IPS-15b (cell line): ENCODE data around the gene PACSIN3.

Experiments used
- H3K27me3 ChIP-seq: one replicate; pipeline ENCODE4 v1.6.1; 2013; ENCODE audit warnings: low read length; ENCODE audit not compliant: control insufficient read depth, insufficient read depth
- H3K36me3 ChIP-seq: one replicate; pipeline ENCODE4 v1.6.1; 2013; ENCODE audit warnings: low read length; ENCODE audit not compliant: control insufficient read depth, insufficient read depth
- H3K4me1 ChIP-seq: one replicate; pipeline ENCODE4 v1.6.1; 2013; ENCODE audit warnings: mild to moderate bottlenecking, low read length; ENCODE audit not compliant: control insufficient read depth, insufficient read depth
- H3K4me3 ChIP-seq: one replicate; pipeline ENCODE4 v1.5.1; 2013; ENCODE audit warnings: low read depth, low read length
- H3K9ac ChIP-seq: one replicate; pipeline ENCODE4 v1.6.1; 2013; ENCODE audit warnings: low read depth, mild to moderate bottlenecking, low read length
- H3K9me3 ChIP-seq: one replicate; pipeline ENCODE4 v1.6.1; 2013; ENCODE audit warnings: mild to moderate bottlenecking, low read length; ENCODE audit not compliant: control insufficient read depth, insufficient read depth

PACSIN3 gene

GRCh38 chr11:47144541-47144940 is 41.7 kb downstream of the PACSIN3 start:
- Histone ChIP-seq H3K27me3 (no peaks in the 10 kb centered on the region), H3K9me3 (no peaks in the 10 kb centered on the region), H3K4me3 (no peak overlapping the region), H3K9ac (no peak overlapping the region), H3K4me1 (no peaks in the 10 kb centered on the region), H3K36me3 (no peaks in the 10 kb centered on the region)

GRCh38 chr11:47143322-47143721 is 42.9 kb downstream of the PACSIN3 start:
- Histone ChIP-seq H3K9ac (no peak overlapping the region), H3K36me3 (no peaks in the 10 kb centered on the region), H3K9me3 (no peaks in the 10 kb centered on the region), H3K4me3 (no peak overlapping the region), H3K27me3 (no peaks in the 10 kb centered on the region), H3K4me1 (no peaks in the 10 kb centered on the region)

- no peaks in the 10 kb centered on the region for H3K4me1 ChIP-seq
- no peaks in the 10 kb centered on the region for H3K27me3 ChIP-seq
- no peak overlapping the region for H3K4me3 ChIP-seq
- no peak overlapping the region for H3K9ac ChIP-seq
- H3K9me3 ChIP-seq = no peaks in the 10 kb centered on the region
- H3K36me3 ChIP-seq = no peaks in the 10 kb centered on the region
These were observed 46.4 kb downstream of the PACSIN3 start for GRCh38 chr11:47139878-47140277.

- Histone ChIP-seq H3K36me3 (no peaks in the 10 kb centered on the region), H3K9me3 (no peaks in the 10 kb centered on the region), H3K27me3 (no peaks in the 10 kb centered on the region), H3K9ac (no peak overlapping the region), H3K4me1 (no peaks in the 10 kb centered on the region), H3K4me3 (no peak overlapping the region)
These were observed 48.8 kb downstream of the PACSIN3 start for GRCh38 chr11:47137476-47137875.

- Histone ChIP-seq H3K4me3 (no peak overlapping the region), H3K27me3 (no peaks in the 10 kb centered on the region), H3K36me3 (no peaks in the 10 kb centered on the region), H3K4me1 (no peaks in the 10 kb centered on the region), H3K9ac (no peak overlapping the region), H3K9me3 (no peaks in the 10 kb centered on the region)
These were observed 49.3 kb downstream of the PACSIN3 start for GRCh38 chr11:47136921-47137320.

- Histone ChIP-seq H3K36me3 (no peaks in the 10 kb centered on the region), H3K9me3 (no peaks in the 10 kb centered on the region), H3K4me1 (no peaks in the 10 kb centered on the region), H3K9ac (no peak overlapping the region), H3K4me3 (no peak overlapping the region), H3K27me3 (no peaks in the 10 kb centered on the region)
These were observed 49.9 kb downstream of the PACSIN3 start for GRCh38 chr11:47136327-47136726.

GRCh38 chr11:47132981-47133380 is 53.3 kb downstream of the PACSIN3 start:
- Histone ChIP-seq H3K36me3 (no peaks in the 10 kb centered on the region), H3K27me3 (no peaks in the 10 kb centered on the region), H3K4me3 (no peak overlapping the region), H3K9me3 (no peaks in the 10 kb centered on the region), H3K9ac (no peak overlapping the region), H3K4me1 (peaks cover 12% of the 10 kb centered on the region)

GRCh38 chr11:47132490-47132889 is 53.7 kb downstream of the PACSIN3 start:
- Histone ChIP-seq H3K27me3 (no peaks in the 10 kb centered on the region), H3K36me3 (no peaks in the 10 kb centered on the region), H3K4me3 (no peak overlapping the region), H3K4me1 (peaks cover 12% of the 10 kb centered on the region), H3K9me3 (no peaks in the 10 kb centered on the region), H3K9ac (no peak overlapping the region)

- H3K9ac ChIP-seq = no peak overlapping the region
- H3K4me1 ChIP-seq = peaks cover 12% of the 10 kb centered on the region
- no peaks in the 10 kb centered on the region for H3K36me3 ChIP-seq
- H3K9me3 ChIP-seq = no peaks in the 10 kb centered on the region
- no peaks in the 10 kb centered on the region for H3K27me3 ChIP-seq
- no peak overlapping the region for H3K4me3 ChIP-seq
These were observed 55.1 kb downstream of the PACSIN3 start for GRCh38 chr11:47131136-47131535.

- Histone ChIP-seq H3K4me3 (no peak overlapping the region), H3K9ac (no peak overlapping the region), H3K27me3 (no peaks in the 10 kb centered on the region), H3K4me1 (peaks cover 12% of the 10 kb centered on the region), H3K9me3 (no peaks in the 10 kb centered on the region), H3K36me3 (no peaks in the 10 kb centered on the region)
These were observed 55.7 kb downstream of the PACSIN3 start for GRCh38 chr11:47130543-47130942.
